WTC11 (cell line): ENCODE measurements around the gene LETMD1. TPM values are rescaled to one million over a fixed set of nuclear protein-coding genes. Genes with fewer than 3 reads are reported as not detected.

Experiments used
- ATAC-seq: fragments of 200-7000 bp; cut with Tn5 transposase; 2 replicates; pipeline ENCODE4 v1.10.0; 2021; ENCODE audit warnings: mild to moderate bottlenecking, moderate library complexity
- CTCF ChIA-PET: fragments of 300-600 bp; sonication (Branson Sonifier 250); formaldehyde crosslinking; loops from one replicate; lab custom pipeline; 2021; ENCODE audit warnings: antibody characterized with exemption; lab: Charles Lee
- POLR2A ChIA-PET: fragments of 350-600 bp; sonication (Branson Sonifier 250); formaldehyde crosslinking; loops from one replicate; lab custom pipeline; 2021; ENCODE audit warnings: antibody characterized with exemption; lab: Charles Lee
- DNase-seq: peaks from one replicate; pipeline ENCODE4 v3.0.0; 2021; ENCODE audit warnings: low spot score
- H3K27ac Mint-ChIP-seq: 2 replicates; pipeline ENCODE4 v1.8.0; 2021; ENCODE audit warnings: mixed read lengths
- H3K27me3 Mint-ChIP-seq: 2 replicates; pipeline ENCODE4 v1.8.0; 2021; ENCODE audit warnings: low read depth, mild to moderate bottlenecking, moderate library complexity, mixed read lengths
- H3K36me3 Mint-ChIP-seq: 2 replicates; pipeline ENCODE4 v1.8.0; 2021; ENCODE audit warnings: mixed read lengths
- H3K4me1 Mint-ChIP-seq: 2 replicates; pipeline ENCODE4 v1.8.0; 2022; ENCODE audit warnings: mixed read lengths
- H3K4me3 Mint-ChIP-seq: 2 replicates; pipeline ENCODE4 v1.8.0; 2021; ENCODE audit warnings: mild to moderate bottlenecking, moderate library complexity, mixed read lengths
- H3K9me3 Mint-ChIP-seq: 2 replicates; pipeline ENCODE4 v1.8.0; 2021; ENCODE audit warnings: mixed read lengths
- CBFB ChIP-seq: sonication (generic); formaldehyde crosslinking; IDR thresholded peaks from 2 replicates; pipeline ENCODE4 v1.8.1; 2022; ENCODE audit warnings: mild to moderate bottlenecking, low read depth, missing genetic modification reagents
- ELF4 ChIP-seq: sonication (generic); formaldehyde crosslinking; IDR thresholded peaks from 2 replicates; pipeline ENCODE4 v1.8.1; 2022; ENCODE audit warnings: low read depth, mild to moderate bottlenecking, moderate library complexity, missing genetic modification reagents
- ESRRA ChIP-seq: sonication (generic); formaldehyde crosslinking; IDR thresholded peaks from 2 replicates; pipeline ENCODE4 v1.8.1; 2022; ENCODE audit warnings: mild to moderate bottlenecking, missing genetic modification reagents, borderline replicate concordance
- NFATC4 ChIP-seq: fragments of 250-450 bp; sonication (Bioruptor Pico); IDR thresholded peaks from 2 replicates; pipeline ENCODE4 v1.9.0; 2021; ENCODE audit warnings: mild to moderate bottlenecking
- NFYB ChIP-seq: sonication (generic); formaldehyde crosslinking; conservative IDR thresholded peaks from 2 replicates; pipeline ENCODE4 v1.8.0; 2022; ENCODE audit warnings: low read depth, missing genetic modification reagents
- NR1H2 ChIP-seq: sonication (generic); formaldehyde crosslinking; IDR thresholded peaks from 2 replicates; pipeline ENCODE4 v1.9.0; 2021; ENCODE audit warnings: mild to moderate bottlenecking, moderate library complexity, missing genetic modification reagents
- RORB ChIP-seq: fragments of 250-450 bp; sonication (Bioruptor Pico); IDR thresholded peaks from 2 replicates; pipeline ENCODE4 v1.9.0; 2021; ENCODE audit warnings: mild to moderate bottlenecking
- ZNF671 ChIP-seq: fragments of 250-450 bp; sonication (Bioruptor Pico); IDR thresholded peaks from 2 replicates; pipeline ENCODE4 v1.8.0; 2021; ENCODE audit warnings: mild to moderate bottlenecking
- total RNA-seq: library from RNA; stranded (reverse); gene quantifications from 3 replicates; pipeline ENCODE4 v1.2.3, GENCODE V29; 2021
- TF ChIP-seq, protein P1 (sequence below): sonication (generic); formaldehyde crosslinking; IDR thresholded peaks from 2 replicates; pipeline ENCODE4 v1.8.0; 2022; ENCODE audit warnings: missing genetic modification reagents
- TF ChIP-seq, protein P2 (sequence below): sonication (generic); formaldehyde crosslinking; IDR thresholded peaks from 2 replicates; pipeline ENCODE4 v1.8.0; 2022; ENCODE audit warnings: mild to moderate bottlenecking, missing genetic modification reagents
- TF ChIP-seq, protein P3 (sequence below): sonication (generic); formaldehyde crosslinking; conservative IDR thresholded peaks from 2 replicates; pipeline ENCODE4 v1.8.1; 2023; ENCODE audit warnings: mild to moderate bottlenecking, low read depth, missing genetic modification reagents, moderate library complexity
- TF ChIP-seq, protein P4 (sequence below): sonication (generic); formaldehyde crosslinking; IDR thresholded peaks from 2 replicates; pipeline ENCODE4 v1.8.1; 2023; ENCODE audit warnings: mild to moderate bottlenecking, missing genetic modification reagents, borderline replicate concordance

The LETMD1 gene
- total RNA-seq, 1 experiment from 2014 or later: 43.3 TPM

DNA sequence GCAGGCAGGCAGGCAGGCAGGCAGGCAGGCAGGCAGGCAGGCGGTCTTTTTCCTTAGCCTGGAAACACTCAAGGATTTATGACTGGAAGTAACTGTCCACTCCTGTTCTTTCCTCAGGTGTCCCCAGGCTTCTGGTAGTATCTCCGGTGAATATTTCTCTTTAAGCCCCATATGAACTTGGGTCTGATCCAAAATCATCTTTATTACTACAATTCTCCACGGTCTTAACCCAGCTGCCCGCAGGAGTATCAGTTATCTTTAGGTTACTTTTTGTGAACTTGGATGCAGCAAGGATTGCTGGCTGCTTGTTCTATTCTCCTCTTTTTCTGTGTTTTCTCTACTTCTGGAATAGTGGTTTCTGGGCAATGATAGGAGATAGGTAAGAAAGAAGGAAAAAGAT lies 32.0 kb downstream of the LETMD1 start:
- TF ChIP-seq NFYB (CRISPR knock-in tag): no peak
- TF ChIP-seq NFATC4: no peak
- TF ChIP-seq ESRRA (CRISPR knock-in tag): no peak
- TF ChIP-seq, protein P1, sequence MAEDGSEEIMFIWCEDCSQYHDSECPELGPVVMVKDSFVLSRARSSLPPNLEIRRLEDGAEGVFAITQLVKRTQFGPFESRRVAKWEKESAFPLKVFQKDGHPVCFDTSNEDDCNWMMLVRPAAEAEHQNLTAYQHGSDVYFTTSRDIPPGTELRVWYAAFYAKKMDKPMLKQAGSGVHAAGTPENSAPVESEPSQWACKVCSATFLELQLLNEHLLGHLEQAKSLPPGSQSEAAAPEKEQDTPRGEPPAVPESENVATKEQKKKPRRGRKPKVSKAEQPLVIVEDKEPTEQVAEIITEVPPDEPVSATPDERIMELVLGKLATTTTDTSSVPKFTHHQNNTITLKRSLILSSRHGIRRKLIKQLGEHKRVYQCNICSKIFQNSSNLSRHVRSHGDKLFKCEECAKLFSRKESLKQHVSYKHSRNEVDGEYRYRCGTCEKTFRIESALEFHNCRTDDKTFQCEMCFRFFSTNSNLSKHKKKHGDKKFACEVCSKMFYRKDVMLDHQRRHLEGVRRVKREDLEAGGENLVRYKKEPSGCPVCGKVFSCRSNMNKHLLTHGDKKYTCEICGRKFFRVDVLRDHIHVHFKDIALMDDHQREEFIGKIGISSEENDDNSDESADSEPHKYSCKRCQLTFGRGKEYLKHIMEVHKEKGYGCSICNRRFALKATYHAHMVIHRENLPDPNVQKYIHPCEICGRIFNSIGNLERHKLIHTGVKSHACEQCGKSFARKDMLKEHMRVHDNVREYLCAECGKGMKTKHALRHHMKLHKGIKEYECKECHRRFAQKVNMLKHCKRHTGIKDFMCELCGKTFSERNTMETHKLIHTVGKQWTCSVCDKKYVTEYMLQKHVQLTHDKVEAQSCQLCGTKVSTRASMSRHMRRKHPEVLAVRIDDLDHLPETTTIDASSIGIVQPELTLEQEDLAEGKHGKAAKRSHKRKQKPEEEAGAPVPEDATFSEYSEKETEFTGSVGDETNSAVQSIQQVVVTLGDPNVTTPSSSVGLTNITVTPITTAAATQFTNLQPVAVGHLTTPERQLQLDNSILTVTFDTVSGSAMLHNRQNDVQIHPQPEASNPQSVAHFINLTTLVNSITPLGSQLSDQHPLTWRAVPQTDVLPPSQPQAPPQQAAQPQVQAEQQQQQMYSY (CRISPR knock-in tag): no peak
- TF ChIP-seq CBFB (CRISPR knock-in tag): no peak
- TF ChIP-seq, protein P2, sequence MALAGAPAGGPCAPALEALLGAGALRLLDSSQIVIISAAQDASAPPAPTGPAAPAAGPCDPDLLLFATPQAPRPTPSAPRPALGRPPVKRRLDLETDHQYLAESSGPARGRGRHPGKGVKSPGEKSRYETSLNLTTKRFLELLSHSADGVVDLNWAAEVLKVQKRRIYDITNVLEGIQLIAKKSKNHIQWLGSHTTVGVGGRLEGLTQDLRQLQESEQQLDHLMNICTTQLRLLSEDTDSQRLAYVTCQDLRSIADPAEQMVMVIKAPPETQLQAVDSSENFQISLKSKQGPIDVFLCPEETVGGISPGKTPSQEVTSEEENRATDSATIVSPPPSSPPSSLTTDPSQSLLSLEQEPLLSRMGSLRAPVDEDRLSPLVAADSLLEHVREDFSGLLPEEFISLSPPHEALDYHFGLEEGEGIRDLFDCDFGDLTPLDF (CRISPR knock-in tag): no peak
- TF ChIP-seq RORB (CRISPR knock-in tag): no peak
- H3K36me3 Mint-ChIP-seq: peaks cover 3% of the 10 kb centered on the region
- DNase-seq (no peak), ATAC-seq (no peak)
- CTCF ChIA-PET: interaction anchor here (0.6 kb wide), 1 partner anchor 261 kb away, joined by 3 read pairs; no protein-coding TSS in a partner anchor
- H3K27ac Mint-ChIP-seq: no peak overlapping the region
- no peak overlapping the region for H3K4me3 Mint-ChIP-seq
- peaks cover 19% of the 10 kb centered on the region for H3K4me1 Mint-ChIP-seq
- H3K9me3 Mint-ChIP-seq: no peaks in the 10 kb centered on the region
- POLR2A ChIA-PET: no interaction called here
- H3K27me3 Mint-ChIP-seq: no peaks in the 10 kb centered on the region

DNA sequence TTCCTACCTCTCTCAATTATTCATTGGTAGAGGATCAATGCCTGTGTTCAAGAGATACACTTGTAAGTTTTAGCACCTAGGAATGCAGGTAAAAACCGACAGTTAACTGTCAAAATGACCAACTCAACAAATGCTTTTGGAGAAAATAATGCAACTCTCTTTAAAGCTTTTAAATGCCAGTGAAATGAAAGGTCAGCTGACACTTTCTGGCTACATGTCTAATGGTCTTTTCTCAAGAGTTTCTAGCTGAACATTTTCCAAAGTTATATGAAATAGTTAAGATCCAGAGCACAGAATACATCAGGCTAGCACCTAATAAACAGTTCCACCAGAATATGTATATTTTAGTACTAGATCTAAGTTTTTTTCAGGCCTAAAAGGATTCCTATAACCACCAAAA lies 33.3 kb downstream of the LETMD1 start:
- POLR2A ChIA-PET: no interaction called here
- DNase-seq: no peak
- H3K9me3 Mint-ChIP-seq: no peaks in the 10 kb centered on the region
- CTCF ChIA-PET: no interaction called here
- H3K36me3 Mint-ChIP-seq: peaks cover 3% of the 10 kb centered on the region
- TF ChIP-seq, protein P3, sequence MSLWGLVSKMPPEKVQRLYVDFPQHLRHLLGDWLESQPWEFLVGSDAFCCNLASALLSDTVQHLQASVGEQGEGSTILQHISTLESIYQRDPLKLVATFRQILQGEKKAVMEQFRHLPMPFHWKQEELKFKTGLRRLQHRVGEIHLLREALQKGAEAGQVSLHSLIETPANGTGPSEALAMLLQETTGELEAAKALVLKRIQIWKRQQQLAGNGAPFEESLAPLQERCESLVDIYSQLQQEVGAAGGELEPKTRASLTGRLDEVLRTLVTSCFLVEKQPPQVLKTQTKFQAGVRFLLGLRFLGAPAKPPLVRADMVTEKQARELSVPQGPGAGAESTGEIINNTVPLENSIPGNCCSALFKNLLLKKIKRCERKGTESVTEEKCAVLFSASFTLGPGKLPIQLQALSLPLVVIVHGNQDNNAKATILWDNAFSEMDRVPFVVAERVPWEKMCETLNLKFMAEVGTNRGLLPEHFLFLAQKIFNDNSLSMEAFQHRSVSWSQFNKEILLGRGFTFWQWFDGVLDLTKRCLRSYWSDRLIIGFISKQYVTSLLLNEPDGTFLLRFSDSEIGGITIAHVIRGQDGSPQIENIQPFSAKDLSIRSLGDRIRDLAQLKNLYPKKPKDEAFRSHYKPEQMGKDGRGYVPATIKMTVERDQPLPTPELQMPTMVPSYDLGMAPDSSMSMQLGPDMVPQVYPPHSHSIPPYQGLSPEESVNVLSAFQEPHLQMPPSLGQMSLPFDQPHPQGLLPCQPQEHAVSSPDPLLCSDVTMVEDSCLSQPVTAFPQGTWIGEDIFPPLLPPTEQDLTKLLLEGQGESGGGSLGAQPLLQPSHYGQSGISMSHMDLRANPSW (CRISPR knock-in tag): no peak
- no peak for TF ChIP-seq NR1H2
- no peak for TF ChIP-seq ZNF671 (CRISPR knock-in tag)
- TF ChIP-seq, protein P4, sequence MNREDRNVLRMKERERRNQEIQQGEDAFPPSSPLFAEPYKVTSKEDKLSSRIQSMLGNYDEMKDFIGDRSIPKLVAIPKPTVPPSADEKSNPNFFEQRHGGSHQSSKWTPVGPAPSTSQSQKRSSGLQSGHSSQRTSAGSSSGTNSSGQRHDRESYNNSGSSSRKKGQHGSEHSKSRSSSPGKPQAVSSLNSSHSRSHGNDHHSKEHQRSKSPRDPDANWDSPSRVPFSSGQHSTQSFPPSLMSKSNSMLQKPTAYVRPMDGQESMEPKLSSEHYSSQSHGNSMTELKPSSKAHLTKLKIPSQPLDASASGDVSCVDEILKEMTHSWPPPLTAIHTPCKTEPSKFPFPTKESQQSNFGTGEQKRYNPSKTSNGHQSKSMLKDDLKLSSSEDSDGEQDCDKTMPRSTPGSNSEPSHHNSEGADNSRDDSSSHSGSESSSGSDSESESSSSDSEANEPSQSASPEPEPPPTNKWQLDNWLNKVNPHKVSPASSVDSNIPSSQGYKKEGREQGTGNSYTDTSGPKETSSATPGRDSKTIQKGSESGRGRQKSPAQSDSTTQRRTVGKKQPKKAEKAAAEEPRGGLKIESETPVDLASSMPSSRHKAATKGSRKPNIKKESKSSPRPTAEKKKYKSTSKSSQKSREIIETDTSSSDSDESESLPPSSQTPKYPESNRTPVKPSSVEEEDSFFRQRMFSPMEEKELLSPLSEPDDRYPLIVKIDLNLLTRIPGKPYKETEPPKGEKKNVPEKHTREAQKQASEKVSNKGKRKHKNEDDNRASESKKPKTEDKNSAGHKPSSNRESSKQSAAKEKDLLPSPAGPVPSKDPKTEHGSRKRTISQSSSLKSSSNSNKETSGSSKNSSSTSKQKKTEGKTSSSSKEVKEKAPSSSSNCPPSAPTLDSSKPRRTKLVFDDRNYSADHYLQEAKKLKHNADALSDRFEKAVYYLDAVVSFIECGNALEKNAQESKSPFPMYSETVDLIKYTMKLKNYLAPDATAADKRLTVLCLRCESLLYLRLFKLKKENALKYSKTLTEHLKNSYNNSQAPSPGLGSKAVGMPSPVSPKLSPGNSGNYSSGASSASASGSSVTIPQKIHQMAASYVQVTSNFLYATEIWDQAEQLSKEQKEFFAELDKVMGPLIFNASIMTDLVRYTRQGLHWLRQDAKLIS (CRISPR knock-in tag): no peak
- TF ChIP-seq ELF4 (CRISPR knock-in tag): no peak
- ATAC-seq: no peak
- peak overlapping the region; percentile 33; the same call in 1 of the 2 replicates for H3K27ac Mint-ChIP-seq
- peak overlapping the region; percentile 99 for H3K4me3 Mint-ChIP-seq
- no peaks in the 10 kb centered on the region for H3K27me3 Mint-ChIP-seq
- peaks cover 19% of the 10 kb centered on the region for H3K4me1 Mint-ChIP-seq
